Spinal cord (tissue), 10 donors: ENCODE data around the gene PDCD2L. TPM values are rescaled to one million over a fixed set of nuclear protein-coding genes. Genes with fewer than 3 reads are reported as not detected.
"Not testable (repeated sequence)": the region's sequence is repeated elsewhere in the genome, so short reads cannot be mapped to it uniquely, and the experiment has no call there.

Source experiments
- DNase-seq, 6 donors: peaks; one replicate each; pipeline versions ENCODE4 v3.0.0 to v3.0.0-alpha.2; 2013 to 2015; ENCODE audit warnings: low spot score in 6 of 6, low read depth in 4 of 6
- H3K27ac ChIP-seq: one replicate; pipeline ENCODE4 v1.5.1; 2013; ENCODE audit warnings: low read depth, low read length, control low read depth
- H3K27me3 ChIP-seq: one replicate; pipeline ENCODE4 v1.6.1; 2013; ENCODE audit warnings: low read length; ENCODE audit not compliant: control insufficient read depth, insufficient read depth
- H3K36me3 ChIP-seq: one replicate; pipeline ENCODE4 v1.6.1; 2013; ENCODE audit warnings: low read length; ENCODE audit not compliant: control insufficient read depth, insufficient read depth
- H3K4me1 ChIP-seq: one replicate; pipeline ENCODE4 v1.6.1; 2013; ENCODE audit warnings: low read length; ENCODE audit not compliant: control insufficient read depth, insufficient read depth
- H3K4me3 ChIP-seq: one replicate; pipeline ENCODE4 v1.5.1; 2013; ENCODE audit warnings: low read depth, low read length, control low read depth
- H3K9me3 ChIP-seq: one replicate; pipeline ENCODE4 v1.6.1; 2013; ENCODE audit warnings: low read length; ENCODE audit not compliant: control insufficient read depth, insufficient read depth
- WGBS: methylation state at CpG from one replicate; pipeline ENCODE4 v1.1.5; 2013; ENCODE audit warnings: missing lambda C conversion rate; ENCODE audit not compliant: insufficient coverage; 5-methylcytosine and 5-hydroxymethylcytosine counted together
- polyA plus RNA-seq, 2 donors: library from polyadenylated mRNA; unstranded; fragments of 120-200 nt; gene quantifications; one replicate each; pipeline ENCODE4 v1.2.1, GENCODE V29; 2013; ENCODE audit not compliant: insufficient read length in 2 of 2
- total RNA-seq, 2 donors: library from RNA; depleted of rRNA in 1 of 2; stranded (reverse); fragments of 120-200 nt in 1 of 2; fragments of >200 nt in 1 of 2; gene quantifications; one replicate each; pipeline versions ENCODE4 v1.2.3 to v1.2.4, GENCODE V29; 2013 to 2014
- donor health status: healthy.

PDCD2L gene
- total and polyA plus RNA-seq, 4 donors = 9.0 to 19.7 (median 18.8) TPM

- H3K27ac ChIP-seq = no peak overlapping the region
- no peak for DNase-seq
- H3K4me1 ChIP-seq = no peaks in the 10 kb centered on the region
- H3K9me3 ChIP-seq = no peaks in the 10 kb centered on the region
- H3K27me3 ChIP-seq = no peaks in the 10 kb centered on the region
- H3K36me3 ChIP-seq = peaks cover 88% of the 10 kb centered on the region
- H3K4me3 ChIP-seq = no peak overlapping the region
- WGBS = 100% methylated on average over 1 of the region's 1 CpG
Measured at GRCh38 chr19:34387446-34387810, 16.8 kb upstream of the PDCD2L start.

- 100% methylated on average over 1 of the region's 2 CpGs for WGBS
- H3K27ac ChIP-seq, H3K4me3 ChIP-seq, DNase-seq, H3K4me1 ChIP-seq, H3K9me3 ChIP-seq, H3K27me3 ChIP-seq: not testable (repeated sequence)
- peaks cover 88% of the 10 kb centered on the region for H3K36me3 ChIP-seq
Measured at GRCh38 chr19:34388745-34389144, 15.5 kb upstream of the PDCD2L start.

- Histone ChIP-seq H3K27ac (no peak overlapping the region), H3K9me3 (no peaks in the 10 kb centered on the region), H3K27me3 (no peaks in the 10 kb centered on the region), H3K36me3 (peaks cover 93% of the 10 kb centered on the region), H3K4me3 (no peak overlapping the region), H3K4me1 (no peaks in the 10 kb centered on the region)
- DNase-seq = no peak
Measured at GRCh38 chr19:34391813-34392212, 12.4 kb upstream of the PDCD2L start.

- H3K4me1 ChIP-seq = no peaks in the 10 kb centered on the region
- DNase-seq = no peak
- H3K9me3 ChIP-seq = no peaks in the 10 kb centered on the region
- 89% methylated on average over 9 of the region's 11 CpGs for WGBS
- no peak overlapping the region for H3K4me3 ChIP-seq
- H3K36me3 ChIP-seq = peaks cover 98% of the 10 kb centered on the region
- no peaks in the 10 kb centered on the region for H3K27me3 ChIP-seq
- no peak overlapping the region for H3K27ac ChIP-seq
Measured at GRCh38 chr19:34393031-34393430, 11.2 kb upstream of the PDCD2L start.

- Histone ChIP-seq H3K9me3 (no peaks in the 10 kb centered on the region), H3K4me1 (no peaks in the 10 kb centered on the region), H3K27me3 (no peaks in the 10 kb centered on the region), H3K27ac (no peak overlapping the region), H3K4me3 (no peak overlapping the region), H3K36me3 (peaks cover 98% of the 10 kb centered on the region)
- DNase-seq = no peak
- 73% methylated on average over 14 of the region's 14 CpGs for WGBS
Measured at GRCh38 chr19:34393629-34394028, 10.6 kb upstream of the PDCD2L start.

GRCh38 chr19:34397853-34398252 is 6.3 kb upstream of the PDCD2L start:
- Histone ChIP-seq H3K4me1 (no peaks in the 10 kb centered on the region), H3K4me3 (no peak overlapping the region), H3K27ac (no peak overlapping the region), H3K9me3 (no peaks in the 10 kb centered on the region), H3K27me3 (no peaks in the 10 kb centered on the region), H3K36me3 (peaks cover 88% of the 10 kb centered on the region)
- WGBS = no CpG with 5 or more reads among the region's 1 CpG
- DNase-seq = no peak

GRCh38 chr19:34399886-34400285 is 4.3 kb upstream of the PDCD2L start:
- H3K27me3 ChIP-seq = no peaks in the 10 kb centered on the region
- WGBS = 86% methylated on average over 7 of the region's 9 CpGs
- peaks cover 2% of the 10 kb centered on the region for H3K4me1 ChIP-seq
- H3K9me3 ChIP-seq = no peaks in the 10 kb centered on the region
- no peak for DNase-seq
- peaks cover 68% of the 10 kb centered on the region for H3K36me3 ChIP-seq
- H3K4me3 ChIP-seq = no peak overlapping the region
- H3K27ac ChIP-seq = no peak overlapping the region

GRCh38 chr19:34400844-34401243 is 3.4 kb upstream of the PDCD2L start:
- not testable (repeated sequence) for DNase-seq, H3K27ac ChIP-seq, H3K9me3 ChIP-seq, H3K27me3 ChIP-seq, H3K4me3 ChIP-seq
- 95% methylated on average over 3 of the region's 8 CpGs for WGBS
- peaks cover 11% of the 10 kb centered on the region for H3K4me1 ChIP-seq
- H3K36me3 ChIP-seq = peaks cover 59% of the 10 kb centered on the region

GRCh38 chr19:34402074-34402600 is 2.1 kb upstream of the PDCD2L start:
- Histone ChIP-seq H3K27me3 (no peaks in the 10 kb centered on the region), H3K4me3 (no peak overlapping the region), H3K36me3 (peaks cover 46% of the 10 kb centered on the region), H3K9me3 (no peaks in the 10 kb centered on the region), H3K27ac (no peak overlapping the region), H3K4me1 (peaks cover 11% of the 10 kb centered on the region)
- no peak for DNase-seq
- 80% methylated on average over 2 of the region's 8 CpGs for WGBS

GRCh38 chr19:34403784-34404108 is 453 bp upstream of the PDCD2L start:
- Histone ChIP-seq H3K27me3 (no peaks in the 10 kb centered on the region), H3K4me3 (peak overlapping the region; percentile 73), H3K36me3 (peaks cover 31% of the 10 kb centered on the region), H3K27ac (no peak overlapping the region), H3K4me1 (peaks cover 11% of the 10 kb centered on the region), H3K9me3 (no peaks in the 10 kb centered on the region)
- DNase-seq = no peak
- 70% methylated on average over 2 of the region's 6 CpGs for WGBS
